H1 (cell line): ENCODE data around the gene CLDN9. TPM values are rescaled to one million over a fixed set of nuclear protein-coding genes. Genes with fewer than 3 reads are reported as not detected.

Experiments
- CTCF ChIA-PET: fragments of 300-600 bp; sonication (Branson Sonifier 250); formaldehyde crosslinking; loops from one replicate; lab custom pipeline; 2021; ENCODE audit not compliant: partially characterized antibody; lab: Charles Lee
- POLR2A ChIA-PET: fragments of 300-600 bp; sonication (Branson Sonifier 250); formaldehyde crosslinking; loops from one replicate; lab custom pipeline; 2021; ENCODE audit warnings: inconsistent platforms; ENCODE audit not compliant: partially characterized antibody; lab: Charles Lee
- DNase-seq, 2 experiments: peaks; one replicate each; pipeline versions ENCODE4 v3.0.0 to v3.0.0-alpha.2; 2010 to 2022; ENCODE audit warnings: low spot score in 2 of 2, low read depth in 1 of 2, mixed read lengths in 1 of 2
- FAIRE-seq: peaks from 2 replicates; lab custom pipeline; 2011; peaks lifted over from hg19 to GRCh38; lab: Jason Lieb, UNC
- H2AFZ ChIP-seq: 2 replicates; pipeline ENCODE4 v1.8.1; 2012; ENCODE audit warnings: low read length, inconsistent platforms
- H2AK5ac ChIP-seq: 2 replicates; pipeline ENCODE4 v1.6.1; 2013; ENCODE audit warnings: low read depth, low read length
- H2BK120ac ChIP-seq: replicated peaks from 2 replicates; pipeline ENCODE3; 2013; ENCODE audit warnings: low read depth, low read length, inconsistent platforms
- H2BK12ac ChIP-seq: 2 replicates; pipeline ENCODE4 v1.6.1; 2013; ENCODE audit warnings: low read depth, low read length
- H2BK15ac ChIP-seq: 2 replicates; pipeline ENCODE4 v1.6.1; 2013; ENCODE audit warnings: low read length
- H2BK20ac ChIP-seq: 2 replicates; pipeline ENCODE4 v1.6.1; 2013; ENCODE audit warnings: low read length
- H2BK5ac ChIP-seq: 2 replicates; pipeline ENCODE4 v1.6.1; 2013; ENCODE audit warnings: low read depth, low read length
- H3K14ac ChIP-seq: 2 replicates; pipeline ENCODE4 v1.6.1; 2013; ENCODE audit warnings: inconsistent platforms; ENCODE audit not compliant: insufficient read length
- H3K18ac ChIP-seq: 2 replicates; pipeline ENCODE4 v1.6.1; 2013; ENCODE audit warnings: low read length; ENCODE audit errors: extremely low read depth
- H3K23ac ChIP-seq: 2 replicates; pipeline ENCODE4 v1.6.1; 2013; ENCODE audit warnings: inconsistent platforms; ENCODE audit not compliant: insufficient read length
- H3K23me2 ChIP-seq: 2 replicates; pipeline ENCODE4 v1.6.1; 2013; ENCODE audit warnings: low read depth, low read length
- H3K27ac ChIP-seq: 2 replicates; pipeline ENCODE4 v1.6.1; 2011; ENCODE audit warnings: low read depth, low read length, inconsistent platforms
- H3K27me3 ChIP-seq, 4 experiments: replicated peaks in 1 of 4; 1 replicate in 1 of 4; 2 replicates in 3 of 4; pipeline versions ENCODE4 v1.6.1 to v1.8.1; 2011 to 2013; ENCODE audit warnings: low read length in 3 of 4, mild to moderate bottlenecking in 3 of 4, inconsistent platforms in 2 of 4, mixed read lengths in 2 of 4, moderate library complexity in 1 of 4; ENCODE audit not compliant: control insufficient read depth in 3 of 4, insufficient read depth in 3 of 4; ENCODE audit errors: extremely low read depth in 1 of 4
- H3K36me3 ChIP-seq, 4 experiments: 2 replicates each; pipeline versions ENCODE4 v1.6.1 to v1.8.1; 2011 to 2013; ENCODE audit warnings: mild to moderate bottlenecking in 4 of 4, low read length in 3 of 4, moderate library complexity in 2 of 4, control low read depth in 1 of 4, inconsistent platforms in 1 of 4; ENCODE audit not compliant: insufficient read depth in 4 of 4, control insufficient read depth in 2 of 4
- H3K4ac ChIP-seq: replicated peaks from 2 replicates; pipeline ENCODE3; 2013; ENCODE audit warnings: low read length, low read depth, mixed read lengths, inconsistent platforms; ENCODE audit not compliant: insufficient read length
- H3K4me1 ChIP-seq, 4 experiments: replicated peaks in 1 of 4; 1 replicate in 1 of 4; 2 replicates in 3 of 4; pipeline versions ENCODE4 v1.6.1 to v1.8.1; 2011 to 2013; ENCODE audit warnings: low read length in 3 of 4, inconsistent platforms in 2 of 4, mixed read lengths in 1 of 4; ENCODE audit not compliant: insufficient read depth in 4 of 4, control insufficient read depth in 3 of 4
- H3K4me2 ChIP-seq, 2 experiments: 2 replicates each; pipeline versions ENCODE4 v1.6.1 to v1.8.1; 2011 to 2013; ENCODE audit warnings: low read depth in 2 of 2, low read length in 2 of 2, control low read depth in 1 of 2, inconsistent platforms in 1 of 2, mild to moderate bottlenecking in 1 of 2; ENCODE audit not compliant: insufficient read depth in 1 of 2
- H3K4me3 ChIP-seq, 4 experiments: fragments of 200-600, 300-600 bp in 1 of 4; sonication (generic), shearing (Covaris generic), sonication (Bioruptor Twin) in 1 of 4; 2 replicates each; pipeline versions ENCODE4 v1.5.1 to v1.8.1; 2011 to 2016; ENCODE audit warnings: low read length in 4 of 4, low read depth in 3 of 4, control low read depth in 2 of 4, inconsistent platforms in 2 of 4, mild to moderate bottlenecking in 2 of 4, mixed read lengths in 1 of 4, moderate library complexity in 1 of 4; ENCODE audit not compliant: insufficient read depth in 2 of 4; ENCODE audit errors: extremely low read depth in 1 of 4
- H3K56ac ChIP-seq: replicated peaks from 2 replicates; pipeline ENCODE3; 2013; ENCODE audit warnings: low read depth, mild to moderate bottlenecking, mixed read lengths, low read length, inconsistent platforms; ENCODE audit not compliant: insufficient read length
- H3K79me1 ChIP-seq: 2 replicates; pipeline ENCODE4 v1.6.1; 2013; ENCODE audit warnings: low read depth, low read length, control low read depth
- H3K79me2 ChIP-seq, 2 experiments: 2 replicates each; pipeline versions ENCODE4 v1.6.1 to v1.8.1; 2012 to 2013; ENCODE audit warnings: low read length in 2 of 2, mild to moderate bottlenecking in 2 of 2, inconsistent platforms in 1 of 2; ENCODE audit not compliant: insufficient read depth in 2 of 2, control insufficient read depth in 1 of 2
- H3K9ac ChIP-seq, 4 experiments: replicated peaks in 1 of 4; 1 replicate in 1 of 4; 2 replicates in 3 of 4; pipeline versions ENCODE4 v1.6.1 to v1.8.1; 2011 to 2013; ENCODE audit warnings: low read depth in 3 of 4, low read length in 3 of 4, control low read depth in 2 of 4, mild to moderate bottlenecking in 2 of 4, moderate library complexity in 2 of 4, inconsistent platforms in 1 of 4; ENCODE audit errors: extremely low read depth in 1 of 4
- H3K9me3 ChIP-seq, 2 experiments: 2 replicates each; pipeline versions ENCODE4 v1.6.1 to v1.8.1; 2012 to 2013; ENCODE audit warnings: mild to moderate bottlenecking in 2 of 2, moderate library complexity in 2 of 2, control low read depth in 1 of 2, inconsistent platforms in 1 of 2, low read depth in 1 of 2, low read length in 1 of 2, mixed read lengths in 1 of 2; ENCODE audit not compliant: insufficient read depth in 2 of 2
- H4K20me1 ChIP-seq, 2 experiments: replicated peaks in 1 of 2; 2 replicates each; pipeline versions ENCODE3 to v1.8.1; 2011 to 2013; ENCODE audit warnings: inconsistent platforms in 2 of 2, low read length in 2 of 2, mild to moderate bottlenecking in 1 of 2; ENCODE audit not compliant: insufficient read depth in 2 of 2, control insufficient read depth in 1 of 2
- H4K5ac ChIP-seq: 2 replicates; pipeline ENCODE4 v1.6.1; 2013; ENCODE audit warnings: low read length, low read depth, mixed read lengths, inconsistent platforms; ENCODE audit not compliant: insufficient read length
- H4K8ac ChIP-seq: 2 replicates; pipeline ENCODE4 v1.8.0; 2013; ENCODE audit warnings: mild to moderate bottlenecking, moderate library complexity, low read length, inconsistent platforms; ENCODE audit not compliant: insufficient read depth; ENCODE audit errors: extremely low read depth
- H4K91ac ChIP-seq: replicated peaks from 2 replicates; pipeline ENCODE3; 2013; ENCODE audit warnings: low read length, mixed read lengths, inconsistent platforms; ENCODE audit not compliant: insufficient read length
- BCL11A ChIP-seq, 2 experiments: IDR thresholded peaks; one replicate each; pipeline ENCODE4 v1.6.1; 2011; ENCODE audit warnings: low read depth in 2 of 2, low read length in 2 of 2, mild to moderate bottlenecking in 2 of 2
- BRCA1 ChIP-seq: IDR thresholded peaks from 2 replicates; pipeline ENCODE4 v1.6.1; 2012; ENCODE audit warnings: low read depth, low read length, improper control_type of control experiment
- EP300 ChIP-seq, 2 experiments: IDR thresholded peaks; 1 replicate in 1 of 2; 2 replicates in 1 of 2; pipeline ENCODE4 v1.6.1; 2011 to 2012; ENCODE audit warnings: low read depth in 2 of 2, low read length in 2 of 2, mild to moderate bottlenecking in 2 of 2, borderline replicate concordance in 1 of 2, inconsistent platforms in 1 of 2, moderate library complexity in 1 of 2
- HDAC2 ChIP-seq, 2 experiments: fragments of 300-600 bp in 1 of 2; sonication (generic) in 1 of 2; IDR thresholded peaks; 2 replicates each; pipeline ENCODE4 v1.6.1; 2011 to 2012; ENCODE audit warnings: low read depth in 2 of 2, low read length in 2 of 2, mild to moderate bottlenecking in 2 of 2, moderate library complexity in 2 of 2, borderline replicate concordance in 1 of 2, inconsistent platforms in 1 of 2
- JUND ChIP-seq: IDR thresholded peaks from 2 replicates; pipeline ENCODE4 v1.6.1; 2011; ENCODE audit warnings: mild to moderate bottlenecking, improper control_type of control experiment, low read length
- KDM5A ChIP-seq: fragments of 200-600 bp; IDR thresholded peaks from 2 replicates; pipeline ENCODE4 v1.7.1; 2012; ENCODE audit warnings: mild to moderate bottlenecking, low read length, inconsistent platforms, mixed read lengths
- POLR2AphosphoS5 ChIP-seq: IDR thresholded peaks from 2 replicates; pipeline ENCODE4 v1.6.1; 2011; ENCODE audit warnings: low read depth, low read length
- RXRA ChIP-seq: IDR thresholded peaks from 2 replicates; pipeline ENCODE4 v1.6.1; 2011; ENCODE audit warnings: low read depth, mild to moderate bottlenecking, low read length, moderate library complexity; ENCODE audit not compliant: insufficient read depth
- SIN3A ChIP-seq, 2 experiments: IDR thresholded peaks in 1 of 2; conservative IDR thresholded peaks in 1 of 2; 2 replicates each; pipeline ENCODE4 v1.6.1; 2011 to 2012; ENCODE audit warnings: low read length in 2 of 2, improper control_type of control experiment in 1 of 2, low read depth in 1 of 2, mild to moderate bottlenecking in 1 of 2
- SP1 ChIP-seq: IDR thresholded peaks from 2 replicates; pipeline ENCODE4 v1.6.1; 2011; ENCODE audit warnings: low read depth, low read length
- WGBS, 2 experiments: shearing (Covaris generic) in 1 of 2; methylation state at CpG; one replicate each; pipeline versions ENCODE4 v1.1.6 to v1.1.7; 2013 to 2015; ENCODE audit warnings: low lambda C conversion rate in 2 of 2, mixed read lengths in 2 of 2, inconsistent platforms in 1 of 2, low coverage in 1 of 2, missing lambda C conversion rate in 1 of 2; ENCODE audit not compliant: insufficient replicate concordance in 2 of 2, insufficient coverage in 1 of 2, insufficient read length in 1 of 2; ENCODE audit errors: extremely low coverage in 1 of 2, missing lambda C conversion rate in 1 of 2; 5-methylcytosine and 5-hydroxymethylcytosine counted together
- polyA plus RNA-seq, 7 experiments: library from polyadenylated mRNA; depleted of rRNA in 3 of 7; stranded (reverse) in 5 of 7; unstranded in 2 of 7; fragments of >200 nt in 5 of 7; fragments of 200-250 nt in 2 of 7; gene quantifications; 1 replicate in 5 of 7; 2 replicates in 1 of 7; 4 replicates in 1 of 7; pipeline versions ENCODE4 v1.2.1 to v1.2.3, GENCODE V29; 2011 to 2013; ENCODE audit warnings: missing spikeins in 2 of 7, mixed read lengths in 2 of 7
- total RNA-seq: library from RNA; stranded (reverse); fragmentation: NEBNext Ultra II Directional; extraction: Animal tissue kit (Norgen Biotek cat#: 25700); gene quantifications from 2 replicates; pipeline ENCODE4 v1.2.1, GENCODE V29; 2021
- TF ChIP-seq, protein P1 (sequence below): IDR thresholded peaks from 2 replicates; pipeline ENCODE4 v1.6.1; 2012; ENCODE audit warnings: inconsistent platforms

CLDN9 gene
- total and polyA plus RNA-seq, 2 of the 8 experiments (the other 6 are each of a cell fraction or from before 2014, with no cell fraction given), result 0.60 to 0.89 TPM

DNA sequence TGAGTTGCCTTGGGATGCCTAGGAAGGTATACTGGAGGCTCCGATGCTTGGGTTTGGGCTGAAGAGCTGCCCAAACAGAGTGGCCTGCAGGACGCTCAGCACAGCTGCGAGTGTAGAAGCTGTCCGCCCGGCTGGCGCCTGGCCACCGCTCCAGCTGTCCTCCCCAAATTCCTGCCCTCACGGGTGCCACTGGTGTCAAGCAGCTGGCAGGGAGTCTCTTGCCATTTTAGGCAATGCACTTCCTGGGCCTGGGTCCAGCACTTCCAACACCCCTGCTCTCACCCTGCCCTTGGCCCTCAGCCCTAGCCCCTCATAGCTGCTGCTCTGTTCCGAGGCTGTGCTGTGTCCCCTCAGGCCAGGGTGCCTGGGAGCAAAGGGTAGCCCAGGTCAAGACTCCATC lies 27.3 kb upstream of the CLDN9 start:
- no peaks in the 10 kb centered on the region for H3K79me2 ChIP-seq
- no peak overlapping the region for H2BK120ac ChIP-seq
- H3K56ac ChIP-seq, result no peak overlapping the region
- no peak overlapping the region for H3K23ac ChIP-seq
- H2BK5ac ChIP-seq, result no peak overlapping the region
- no peaks in the 10 kb centered on the region for H3K36me3 ChIP-seq
- H3K9ac ChIP-seq, result no peak overlapping the region
- H3K18ac ChIP-seq, result peak overlapping the region; percentile 32; the same call in 1 of the 2 replicates
- no peak overlapping the region for H3K27ac ChIP-seq
- H3K4ac ChIP-seq, result no peak overlapping the region
- DNase-seq (no peak), FAIRE-seq (no peak)
- H2AK5ac ChIP-seq, result no peak overlapping the region
- H3K23me2 ChIP-seq, result peaks cover 7% of the 10 kb centered on the region; the same call in 1 of the 2 replicates
- no peaks in the 10 kb centered on the region for H3K9me3 ChIP-seq
- ChIA-PET CTCF (interaction anchor here (0.9 to 2.7 kb wide), 12 partner anchors 9 to 46 kb away, joined by 3 to 12 read pairs (median 4); partner anchors contain the start of genes PAQR4 and TNFRSF12A), POLR2A (interaction anchor here (1.2 to 15.2 kb wide), 5 partner anchors 11 to 71 kb away, joined by 3 to 200 read pairs (median 11); partner anchors contain the start of genes CLDN6, HCFC1R1, THOC6 and TNFRSF12A)
- no peak overlapping the region for H3K14ac ChIP-seq
- no peak overlapping the region for H3K4me2 ChIP-seq
- H3K4me1 ChIP-seq, result peaks cover 3 to 30% (median 23%) of the 10 kb centered on the region in 4 experiments
- no peak overlapping the region for H3K4me3 ChIP-seq
- 95% methylated on average over 9 of the region's 9 CpGs; no CpG with 5 or more reads in 1 of the 2 experiments for WGBS, 2 experiments
- no peak overlapping the region; the same call in 1 of the 2 replicates for H2BK15ac ChIP-seq
- H4K5ac ChIP-seq, result no peak overlapping the region
- no peak overlapping the region; the same call in 1 of the 2 replicates for H4K8ac ChIP-seq
- no peak overlapping the region for H4K91ac ChIP-seq
- H3K79me1 ChIP-seq, result no peaks in the 10 kb centered on the region
- H2BK20ac ChIP-seq, result no peak overlapping the region
- H2AFZ ChIP-seq, result no peak overlapping the region
- H4K20me1 ChIP-seq, result no peaks in the 10 kb centered on the region
- no peak overlapping the region for H2BK12ac ChIP-seq
- H3K27me3 ChIP-seq, result no peaks in the 10 kb centered on the region; a peak in 1 of 7 replicates
- TF ChIP-seq JUND, result no peak
- no peak for TF ChIP-seq HDAC2 (IDR thresholded peaks at IDR 0.05; ENCODE audit: borderline replicate concordance in 1 of 2, low read depth in 2 of 2, low read length in 2 of 2)
- TF ChIP-seq EP300 (IDR thresholded peaks at IDR 0.05; ENCODE audit: borderline replicate concordance in 1 of 2, low read depth in 2 of 2, low read length in 2 of 2), result no peak
- no peak for TF ChIP-seq BCL11A (IDR thresholded peaks at IDR 0.05; ENCODE audit: low read depth in 2 of 2, low read length in 2 of 2)
- no peak for TF ChIP-seq SIN3A (conservative IDR thresholded peaks at IDR 0.05 in 1 of 2, IDR thresholded peaks at IDR 0.05 in 1 of 2; ENCODE audit: low read depth in 1 of 2, low read length in 2 of 2)
- no peak for TF ChIP-seq RXRA
- TF ChIP-seq, protein P1, sequence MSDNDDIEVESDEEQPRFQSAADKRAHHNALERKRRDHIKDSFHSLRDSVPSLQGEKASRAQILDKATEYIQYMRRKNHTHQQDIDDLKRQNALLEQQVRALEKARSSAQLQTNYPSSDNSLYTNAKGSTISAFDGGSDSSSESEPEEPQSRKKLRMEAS, result no peak
- no peak for TF ChIP-seq KDM5A
- no peak for TF ChIP-seq SP1
- no peak for TF ChIP-seq POLR2AphosphoS5
- no peak for TF ChIP-seq BRCA1
